GM18505 (cell line): ENCODE data around the gene CFAP97D1.

Experiments
- ATAC-seq: cut with Tn5 transposase; IDR thresholded peaks from one replicate; pipeline ENCODE4 v1.9.1; 2021; ENCODE audit not compliant: unreplicated experiment
- POLR2A ChIP-seq: IDR thresholded peaks from 4 replicates; pipeline ENCODE4 v1.6.1; 2011; ENCODE audit warnings: borderline replicate concordance; ENCODE audit not compliant: insufficient read depth, insufficient read length; ENCODE audit errors: extremely low read depth

The CFAP97D1 gene

DNA sequence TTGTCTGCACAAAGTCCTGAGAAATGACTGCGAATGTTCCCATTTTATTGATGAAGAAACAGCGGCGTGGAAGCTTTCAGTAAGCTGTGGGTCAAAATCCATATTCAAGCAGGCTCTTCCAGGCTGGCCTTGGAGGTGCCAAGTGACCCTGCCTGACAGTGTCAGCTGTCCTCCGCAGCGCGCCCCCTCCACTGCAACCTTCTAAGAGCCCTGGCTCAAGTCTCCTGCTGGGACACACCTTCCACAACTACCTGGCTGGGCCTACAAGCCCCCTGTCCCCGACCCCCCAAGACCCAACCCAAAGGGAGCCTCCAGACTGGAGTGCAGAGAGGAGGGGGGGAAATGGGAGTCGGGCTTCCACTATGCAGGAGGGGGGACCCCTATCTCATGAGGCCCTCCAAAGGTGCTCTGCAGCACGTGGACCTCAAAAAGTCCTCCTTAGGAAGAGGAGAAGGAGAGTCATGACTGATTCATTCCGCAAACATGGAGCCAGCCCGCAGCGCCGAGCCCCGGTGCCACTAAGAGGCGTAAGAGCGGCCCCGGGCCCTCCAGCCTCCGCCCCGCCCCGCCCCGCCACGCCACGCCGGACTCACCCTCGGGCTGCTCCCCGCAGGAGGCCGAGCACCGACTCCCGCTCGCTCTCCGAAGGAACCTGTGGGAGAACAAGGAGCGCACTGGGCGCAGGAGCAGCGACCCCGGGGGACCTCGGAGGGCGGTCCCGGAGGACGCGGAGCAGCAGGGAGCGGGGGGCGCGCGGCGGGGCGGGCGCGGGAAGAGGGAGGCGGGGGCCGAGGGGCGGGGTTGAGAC lies 52.1 kb downstream of the CFAP97D1 start:
- no peak for ATAC-seq

DNA sequence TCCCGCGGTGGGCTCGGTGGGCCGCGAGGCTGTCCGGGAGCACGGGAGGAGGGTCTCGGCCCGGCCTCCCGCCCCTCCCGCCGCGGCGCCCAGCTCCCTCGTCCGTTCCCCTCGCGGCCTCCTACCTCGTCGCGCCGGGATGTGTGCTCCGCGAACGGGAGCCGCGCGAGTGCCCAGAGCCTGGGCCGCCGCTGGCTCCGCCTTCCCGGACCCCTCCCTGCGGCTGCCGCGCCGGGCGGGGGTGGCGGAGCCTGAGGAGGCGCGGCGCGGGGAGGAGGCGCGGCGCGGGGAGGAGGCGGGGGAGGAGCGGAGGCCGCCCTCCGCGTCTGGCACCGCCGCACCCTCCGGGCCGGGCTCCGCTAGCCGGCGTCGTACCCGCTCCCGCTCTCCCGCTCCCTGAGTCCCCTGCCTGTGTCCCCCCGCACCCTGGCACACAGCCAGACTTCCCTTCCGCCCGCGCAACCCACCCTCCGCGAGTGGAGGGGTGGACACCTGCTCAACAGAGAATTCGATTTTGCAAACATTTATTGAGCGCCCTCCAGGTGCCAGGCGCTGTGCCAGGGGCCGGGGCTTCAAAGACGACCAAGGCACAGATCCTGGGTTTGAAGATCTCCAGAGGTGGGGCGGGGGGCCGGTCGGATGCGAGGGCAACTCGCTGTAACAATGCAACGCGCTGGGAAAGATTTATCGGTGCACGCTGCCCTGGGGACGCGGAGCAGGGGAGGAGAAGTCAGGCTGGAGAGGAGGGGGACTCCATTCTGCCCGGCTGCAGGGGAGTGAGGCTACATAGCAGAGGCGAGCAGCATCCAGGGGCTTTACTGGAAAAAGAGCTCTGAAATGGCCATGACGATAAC lies 53.0 kb downstream of the CFAP97D1 start, which contains the start of gene MPP3:
Gene MPP3, minus strand, starts transcription at position 171 of the 854 bp plus-strand sequence. CDS start 1,240 bp downstream, outside the sequence.
- no peak for ATAC-seq

More for the DNA sequence above, 52.1 kb downstream of the CFAP97D1 start:
- no peak for TF ChIP-seq POLR2A

GRCh38 chr17:43834106-43834505 lies 53.9 kb downstream of the CFAP97D1 start:
- no peak for ATAC-seq
- no peak for TF ChIP-seq POLR2A

More for the DNA sequence above, 53.0 kb downstream of the CFAP97D1 start, which contains the start of gene MPP3:
- no peak for TF ChIP-seq POLR2A
